ENCODE measurements around the gene TIAM1.

GRCh38 chr21:31255036-31255435, 89.0 kb downstream of the TIAM1 start:
- TF ChIP-seq CTCF (IDR thresholded peaks at IDR 0.05) (no peak), POLR2A (IDR thresholded peaks at IDR 0.05) (no peak)

All from lower leg skin (tissue), 3 donors.